K562 (cell line): ENCODE measurements around the gene PGGHG. TPM values are rescaled to one million over a fixed set of nuclear protein-coding genes. Genes with fewer than 3 reads are reported as not detected.

Experiments
- ATAC-seq: fragments of 200-7000 bp; cut with Tn5 transposase; 3 replicates; pipeline ENCODE4 v1.9.1; 2020; ENCODE audit warnings: moderate library complexity
- BruUV-seq: library from RNA; stranded (reverse); fragments of 400-500 nt; replicated peaks from 2 replicates; lab custom pipeline; 2021; lab: Mats Ljungman, UMichigan
- CTCF ChIA-PET: fragments of 300-600 bp; formaldehyde crosslinking; extraction: SDS; loops from one replicate; lab custom pipeline; 2021; ENCODE audit warnings: low intra/inter-chr PET ratio; lab: Yijun Ruan, JAX
- POLR2A ChIA-PET: fragments of 300-600, 350-650 bp; sonication (Branson Sonifier 250); formaldehyde crosslinking; extraction: SDS; loops from one replicate; lab custom pipeline; 2021; ENCODE audit warnings: antibody characterized with exemption, inconsistent platforms; lab: Yijun Ruan, JAX
- DNase-seq, 4 experiments: peaks; one replicate each; pipeline versions ENCODE4 v3.0.0 to v3.0.0-alpha.2; 2011 to 2018; ENCODE audit warnings: low spot score in 3 of 4, mixed read lengths in 3 of 4; ENCODE audit errors: extremely low read depth in 1 of 4
- FAIRE-seq: peaks from 2 replicates; lab custom pipeline; 2011; peaks lifted over from hg19 to GRCh38; lab: Jason Lieb, UNC
- H2AFZ ChIP-seq: 2 replicates; pipeline ENCODE4 v1.6.0; 2011; ENCODE audit warnings: low read depth, low read length, control low read depth, inconsistent platforms
- H3K27ac ChIP-seq: fragments of 200-600 bp; 3 replicates; pipeline ENCODE4 v1.8.0; 2011; ENCODE audit warnings: low read depth, mild to moderate bottlenecking, control low read depth, inconsistent platforms, low read length, moderate library complexity, mixed read lengths; ENCODE audit errors: extremely low read depth
- H3K27me3 ChIP-seq, 2 experiments: fragments of 300-600 bp in 1 of 2; 2 replicates in 1 of 2; 3 replicates in 1 of 2; pipeline versions ENCODE4 v1.6.0 to v1.8.0; 2011; ENCODE audit warnings: inconsistent platforms in 2 of 2, low read length in 2 of 2, mild to moderate bottlenecking in 1 of 2, mixed read lengths in 1 of 2, moderate library complexity in 1 of 2; ENCODE audit not compliant: control insufficient read depth in 2 of 2, insufficient read depth in 2 of 2
- H3K36me3 ChIP-seq: fragments of 300-600 bp; 3 replicates; pipeline ENCODE4 v1.8.0; 2011; ENCODE audit warnings: mild to moderate bottlenecking, low read length, inconsistent platforms; ENCODE audit not compliant: control insufficient read depth, insufficient read depth
- H3K4me1 ChIP-seq, 2 experiments: fragments of 200-600 bp in 1 of 2; replicated peaks in 1 of 2; 2 replicates in 1 of 2; 3 replicates in 1 of 2; pipeline versions ENCODE4 v1.5.1 to v1.8.0; 2011; ENCODE audit warnings: inconsistent platforms in 2 of 2, low read length in 2 of 2, mild to moderate bottlenecking in 1 of 2, mixed read lengths in 1 of 2, moderate library complexity in 1 of 2; ENCODE audit not compliant: control insufficient read depth in 2 of 2, insufficient read depth in 2 of 2
- H3K4me2 ChIP-seq: 2 replicates; pipeline ENCODE4 v1.6.1; 2011; ENCODE audit warnings: low read length, control low read depth, inconsistent platforms, mixed read lengths; ENCODE audit not compliant: insufficient read depth
- H3K4me3 ChIP-seq: fragments of 200-600 bp; sonication (generic), shearing (Covaris generic); 2 replicates; pipeline ENCODE4 v1.5.1; 2016; ENCODE audit warnings: control low read depth, inconsistent platforms
- H3K79me2 ChIP-seq: fragments of 200-600 bp; 3 replicates; pipeline ENCODE4 v1.8.0; 2011; ENCODE audit warnings: low read length, inconsistent platforms; ENCODE audit not compliant: control insufficient read depth, insufficient read depth
- H3K9ac ChIP-seq, 2 experiments: 2 replicates each; pipeline versions ENCODE4 v1.6.0 to v1.6.1; 2011; ENCODE audit warnings: low read depth in 2 of 2, low read length in 2 of 2, control low read depth in 1 of 2, inconsistent platforms in 1 of 2, mild to moderate bottlenecking in 1 of 2, mixed read lengths in 1 of 2; ENCODE audit not compliant: insufficient read depth in 1 of 2
- H3K9me1 ChIP-seq: one replicate; pipeline ENCODE4 v1.6.0; 2011; ENCODE audit warnings: inconsistent platforms, mild to moderate bottlenecking, low read length, moderate library complexity; ENCODE audit not compliant: control insufficient read depth, insufficient read depth
- H3K9me3 ChIP-seq: replicated peaks from 2 replicates; pipeline ENCODE4 v1.5.1; 2011; ENCODE audit warnings: low read depth, low read length, inconsistent platforms; ENCODE audit not compliant: control insufficient read depth, insufficient read depth
- H4K20me1 ChIP-seq: replicated peaks from 2 replicates; pipeline ENCODE4 v1.6.1; 2011; ENCODE audit warnings: low read length, inconsistent platforms, mixed read lengths; ENCODE audit not compliant: control insufficient read depth, insufficient read depth
- ARHGAP35 ChIP-seq: fragments of 450-650 bp; IDR thresholded peaks from 2 replicates; pipeline ENCODE4 v1.6.1; 2018; ENCODE audit not compliant: partially characterized antibody
- CEBPG ChIP-seq, 3 experiments: fragments of 200-800 bp in 1 of 3; sonication (Bioruptor generic) in 1 of 3; sonication (generic) in 1 of 3; formaldehyde crosslinking in 1 of 3; IDR thresholded peaks in 2 of 3; conservative IDR thresholded peaks in 1 of 3; 2 replicates each; pipeline versions ENCODE4 v1.6.1 to v1.8.0; 2016 to 2022; ENCODE audit warnings: missing compliant biosample characterization in 2 of 3, missing genetic modification characterization in 2 of 3, mild to moderate bottlenecking in 1 of 3, missing genetic modification reagents in 1 of 3
- CHD1 ChIP-seq: fragments of 200-600 bp; sonication (generic); IDR thresholded peaks from one replicate; pipeline ENCODE4 v1.6.1; 2012; ENCODE audit warnings: mild to moderate bottlenecking, moderate library complexity, low read length, inconsistent platforms
- CHD4 ChIP-seq: fragments of 200-600 bp; sonication (generic); IDR thresholded peaks from 3 replicates; pipeline ENCODE4 v1.6.1; 2012; ENCODE audit warnings: low read depth, mild to moderate bottlenecking, mixed read lengths, low read length, inconsistent platforms; ENCODE audit not compliant: insufficient read depth, insufficient replicate concordance, poor library complexity, severe bottlenecking
- ELF4 ChIP-seq: fragments of 450-650 bp; formaldehyde crosslinking; IDR thresholded peaks from 2 replicates; pipeline ENCODE4 v1.4.0; 2022; ENCODE audit warnings: missing genetic modification characterization
- FUS ChIP-seq: fragments of 200-400 bp; formaldehyde crosslinking; optimal IDR thresholded peaks from 2 replicates; pipeline ENCODE3; 2017; ENCODE audit warnings: low read depth, low read length
- HMG20A ChIP-seq: fragments of 450-650 bp; formaldehyde crosslinking; conservative IDR thresholded peaks from 2 replicates; pipeline ENCODE4 v1.4.0; 2020; ENCODE audit warnings: mild to moderate bottlenecking, mixed read lengths
- LCOR ChIP-seq: sonication (generic); formaldehyde crosslinking; IDR thresholded peaks from 2 replicates; pipeline ENCODE4 v1.8.0; 2022; ENCODE audit warnings: mild to moderate bottlenecking, missing genetic modification reagents
- MEF2A ChIP-seq: IDR thresholded peaks from 2 replicates; pipeline ENCODE4 v1.6.1; 2011; ENCODE audit warnings: low read depth, mild to moderate bottlenecking, low read length, moderate library complexity; ENCODE audit not compliant: control insufficient read depth
- NCOA6 ChIP-seq: fragments of 450-650 bp; IDR thresholded peaks from 2 replicates; pipeline ENCODE4 v1.6.1; 2017; ENCODE audit warnings: mild to moderate bottlenecking
- NFRKB ChIP-seq: fragments of 450-650 bp; IDR thresholded peaks from 2 replicates; pipeline ENCODE4 v1.6.1; 2016; ENCODE audit warnings: low read depth
- POLR2B ChIP-seq: fragments of 450-650 bp; IDR thresholded peaks from 2 replicates; pipeline ENCODE4 v1.6.1; 2018; ENCODE audit warnings: low read depth; ENCODE audit not compliant: partially characterized antibody
- RBBP5 ChIP-seq: fragments of 200-600 bp; sonication (generic); IDR thresholded peaks from 2 replicates; pipeline ENCODE4 v1.6.1; 2012; ENCODE audit warnings: borderline replicate concordance, mild to moderate bottlenecking, low read length, control low read depth, inconsistent platforms; ENCODE audit not compliant: insufficient read depth, poor library complexity, severe bottlenecking
- SAP30 ChIP-seq: fragments of 200-600 bp; sonication (generic); IDR thresholded peaks from 2 replicates; pipeline ENCODE4 v1.6.1; 2012; ENCODE audit warnings: borderline replicate concordance, low read depth, mild to moderate bottlenecking, moderate library complexity, low read length, control low read depth, inconsistent platforms; ENCODE audit not compliant: insufficient read depth, poor library complexity, severe bottlenecking
- SP1 ChIP-seq: sonication (generic); formaldehyde crosslinking; IDR thresholded peaks from 2 replicates; pipeline ENCODE4 v1.8.1; 2022; ENCODE audit warnings: mild to moderate bottlenecking, missing genetic modification reagents
- ZNF134 ChIP-seq: fragments of 250-450 bp; sonication (Bioruptor Pico); conservative IDR thresholded peaks from 2 replicates; pipeline ENCODE4 v1.4.0; 2020
- ZNF224 ChIP-seq: sonication (generic); formaldehyde crosslinking; IDR thresholded peaks from 2 replicates; pipeline ENCODE4 v1.8.0; 2022; ENCODE audit warnings: mild to moderate bottlenecking, missing genetic modification reagents
- ZNF263 ChIP-seq: sonication (generic); formaldehyde crosslinking; IDR thresholded peaks from 2 replicates; pipeline ENCODE4 v1.8.0; 2022; ENCODE audit warnings: mild to moderate bottlenecking, missing genetic modification reagents, borderline replicate concordance
- WGBS: fragments of 100-300 bp; shearing (Covaris generic); methylation state at CpG from one replicate; pipeline ENCODE4 v1.1.6; 2016; ENCODE audit warnings: low coverage, mixed read lengths; ENCODE audit not compliant: insufficient coverage; ENCODE audit errors: missing lambda C conversion rate; 5-methylcytosine and 5-hydroxymethylcytosine counted together
- in situ Hi-C: fragments of 300-500 bp; cut with MboI; formaldehyde crosslinking; loops from 4 replicates; pipeline ENCODE4 v1.15.0; 2018; ENCODE audit warnings: inconsistent platforms, mixed read lengths
- intact Hi-C: fragments of 100-400 bp; cut with micrococcal nuclease; formaldehyde crosslinking; loops from 2 replicates; pipeline ENCODE4 v1.14.2; 2022
- polyA plus RNA-seq, 8 experiments: library from polyadenylated mRNA; depleted of rRNA in 4 of 8; stranded (reverse) in 5 of 8; unstranded in 3 of 8; fragments of >200 nt; fragmentation: Nextera tagmentation in 2 of 8; fragmentation: Illumina TruSeq in 1 of 8; extraction: Ambion mirVana in 2 of 8; extraction: Trizol in 1 of 8; gene quantifications; 2 replicates each; pipeline versions ENCODE4 v1.2.1 to v1.2.3, GENCODE V29; 2011 to 2014; ENCODE audit warnings: inconsistent platforms in 1 of 8, missing spikeins in 1 of 8
- total RNA-seq, 7 experiments: library from RNA; depleted of rRNA in 6 of 7; stranded (reverse); fragments of >200 nt in 6 of 7; fragmentation: Illumina TruSeq in 2 of 7; extraction: Trizol in 2 of 7; gene quantifications; 2 replicates each; pipeline versions ENCODE4 v1.2.1 to v1.2.3, GENCODE V29; 2011 to 2021; ENCODE audit warnings: low replicate concordance in 1 of 7
- TF ChIP-seq, protein P1 (sequence below): fragments of 450-650 bp; formaldehyde crosslinking; IDR thresholded peaks from 2 replicates; pipeline ENCODE4 v1.4.0; 2022; ENCODE audit warnings: missing genetic modification characterization
- TF ChIP-seq, protein P2 (sequence below): sonication (generic); formaldehyde crosslinking; IDR thresholded peaks from 2 replicates; pipeline ENCODE4 v1.8.1; 2023; ENCODE audit warnings: mild to moderate bottlenecking, missing genetic modification reagents

PGGHG gene
- total and polyA plus RNA-seq, 9 of the 15 experiments (the other 6 are each of a cell fraction or from before 2014, with no cell fraction given) = 0.38 to 85.1 (median 18.1) TPM

DNA sequence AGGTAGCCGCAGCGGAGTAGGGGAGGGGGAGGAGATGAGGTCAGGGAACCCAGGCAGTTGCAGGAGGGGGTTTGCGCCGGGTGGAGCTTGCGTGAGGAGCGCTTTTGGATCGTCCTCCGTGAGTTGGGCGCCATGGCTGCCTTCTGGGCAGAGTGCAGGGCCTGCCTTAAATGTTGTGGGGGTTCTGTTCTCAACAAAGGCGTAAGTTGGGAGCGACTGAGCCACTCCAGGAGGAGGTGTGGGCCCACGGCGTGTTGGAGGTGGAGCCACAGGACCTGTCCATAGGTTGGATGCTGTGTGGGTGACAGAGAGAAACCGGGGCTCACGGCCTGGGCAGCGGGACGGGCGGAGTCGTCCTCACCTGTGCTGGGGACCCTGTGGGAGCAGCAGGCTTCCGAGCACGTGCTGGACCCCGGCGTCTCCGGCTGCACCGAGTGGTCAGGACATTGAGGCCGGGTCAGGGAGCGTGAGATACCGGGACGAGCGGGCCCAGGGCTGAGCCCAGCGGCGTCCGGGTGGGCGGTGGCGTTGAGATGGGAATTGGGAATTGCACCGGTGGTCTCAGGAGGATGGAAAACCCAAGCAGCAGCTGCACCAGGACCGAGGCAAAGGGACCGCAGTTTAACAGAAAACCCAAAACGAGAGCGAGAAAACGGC, 977 bp upstream of the PGGHG start:
- intact Hi-C loops (no loop called here), in situ Hi-C loops (no loop called here)
- Histone ChIP-seq H3K4me2 (peak overlapping the region; percentile 85), H3K4me3 (peak overlapping the region; percentile 58), H4K20me1 (no peaks in the 10 kb centered on the region), H3K4me1 (peaks cover 15 to 84% of the 10 kb centered on the region in 2 experiments; a peak in 4 of 5 replicates), H3K9ac (peak overlapping the region; percentile 87 to 99), H3K36me3 (peaks cover 33% of the 10 kb centered on the region; the same call in 2 of the 3 replicates), H3K27me3 (no peaks in the 10 kb centered on the region), H3K79me2 (peaks cover 37% of the 10 kb centered on the region), H3K27ac (peak overlapping the region; percentile 85), H2AFZ (peak overlapping the region; percentile 16), H3K9me1 (no peaks in the 10 kb centered on the region), H3K9me3 (no peaks in the 10 kb centered on the region)
- DNase-seq = peak; percentile 48 to 62 (median 59)
- peak; percentile 55 for FAIRE-seq
- WGBS = 1% methylated on average over 40 of the region's 41 CpGs
- BruUV-seq = TSS peak; percentile 49
- ChIA-PET CTCF (no interaction called here), POLR2A (interaction anchor here (0.6 to 1.4 kb wide), 5 partner anchors 8 to 151 kb away, joined by 3 to 4 read pairs (median 3); partner anchors contain the start of gene NLRP6)
- peak; percentile 57 for ATAC-seq
- TF ChIP-seq LCOR (CRISPR knock-in tag) = no peak
- no peak for TF ChIP-seq POLR2B
- TF ChIP-seq NFRKB = no peak; the same call in 1 of the 2 replicates
- TF ChIP-seq, protein P1, sequence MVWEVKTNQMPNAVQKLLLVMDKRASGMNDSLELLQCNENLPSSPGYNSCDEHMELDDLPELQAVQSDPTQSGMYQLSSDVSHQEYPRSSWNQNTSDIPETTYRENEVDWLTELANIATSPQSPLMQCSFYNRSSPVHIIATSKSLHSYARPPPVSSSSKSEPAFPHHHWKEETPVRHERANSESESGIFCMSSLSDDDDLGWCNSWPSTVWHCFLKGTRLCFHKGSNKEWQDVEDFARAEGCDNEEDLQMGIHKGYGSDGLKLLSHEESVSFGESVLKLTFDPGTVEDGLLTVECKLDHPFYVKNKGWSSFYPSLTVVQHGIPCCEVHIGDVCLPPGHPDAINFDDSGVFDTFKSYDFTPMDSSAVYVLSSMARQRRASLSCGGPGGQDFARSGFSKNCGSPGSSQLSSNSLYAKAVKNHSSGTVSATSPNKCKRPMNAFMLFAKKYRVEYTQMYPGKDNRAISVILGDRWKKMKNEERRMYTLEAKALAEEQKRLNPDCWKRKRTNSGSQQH = no peak
- no peak for TF ChIP-seq SAP30
- peak; percentile 44; the same call in 1 of the 2 replicates for TF ChIP-seq SP1 (CRISPR knock-in tag)
- peak; percentile 50 for TF ChIP-seq ARHGAP35
- no peak for TF ChIP-seq CEBPG (CRISPR knock-in tag; IDR thresholded peaks at IDR 0.05)
- TF ChIP-seq CEBPG (tag; conservative IDR thresholded peaks at IDR 0.05 in 1 of 2, IDR thresholded peaks at IDR 0.05 in 1 of 2) = no peak
- peak; percentile 41 for TF ChIP-seq CHD1
- no peak for TF ChIP-seq ZNF134 (CRISPR knock-in tag)
- no peak for TF ChIP-seq MEF2A
- no peak for TF ChIP-seq ELF4
- TF ChIP-seq HMG20A (CRISPR knock-in tag) = no peak
- TF ChIP-seq ZNF224 (CRISPR knock-in tag) = no peak
- TF ChIP-seq ZNF263 (CRISPR knock-in tag) = peak; percentile 60
- peak; percentile 68 for TF ChIP-seq RBBP5
- no peak for TF ChIP-seq CHD4
- no peak for TF ChIP-seq NCOA6
- TF ChIP-seq, protein P2, sequence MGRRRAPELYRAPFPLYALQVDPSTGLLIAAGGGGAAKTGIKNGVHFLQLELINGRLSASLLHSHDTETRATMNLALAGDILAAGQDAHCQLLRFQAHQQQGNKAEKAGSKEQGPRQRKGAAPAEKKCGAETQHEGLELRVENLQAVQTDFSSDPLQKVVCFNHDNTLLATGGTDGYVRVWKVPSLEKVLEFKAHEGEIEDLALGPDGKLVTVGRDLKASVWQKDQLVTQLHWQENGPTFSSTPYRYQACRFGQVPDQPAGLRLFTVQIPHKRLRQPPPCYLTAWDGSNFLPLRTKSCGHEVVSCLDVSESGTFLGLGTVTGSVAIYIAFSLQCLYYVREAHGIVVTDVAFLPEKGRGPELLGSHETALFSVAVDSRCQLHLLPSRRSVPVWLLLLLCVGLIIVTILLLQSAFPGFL = no peak
- no peak for TF ChIP-seq FUS
